ENCODE results near the gene SARNP.

SARNP gene

DNA sequence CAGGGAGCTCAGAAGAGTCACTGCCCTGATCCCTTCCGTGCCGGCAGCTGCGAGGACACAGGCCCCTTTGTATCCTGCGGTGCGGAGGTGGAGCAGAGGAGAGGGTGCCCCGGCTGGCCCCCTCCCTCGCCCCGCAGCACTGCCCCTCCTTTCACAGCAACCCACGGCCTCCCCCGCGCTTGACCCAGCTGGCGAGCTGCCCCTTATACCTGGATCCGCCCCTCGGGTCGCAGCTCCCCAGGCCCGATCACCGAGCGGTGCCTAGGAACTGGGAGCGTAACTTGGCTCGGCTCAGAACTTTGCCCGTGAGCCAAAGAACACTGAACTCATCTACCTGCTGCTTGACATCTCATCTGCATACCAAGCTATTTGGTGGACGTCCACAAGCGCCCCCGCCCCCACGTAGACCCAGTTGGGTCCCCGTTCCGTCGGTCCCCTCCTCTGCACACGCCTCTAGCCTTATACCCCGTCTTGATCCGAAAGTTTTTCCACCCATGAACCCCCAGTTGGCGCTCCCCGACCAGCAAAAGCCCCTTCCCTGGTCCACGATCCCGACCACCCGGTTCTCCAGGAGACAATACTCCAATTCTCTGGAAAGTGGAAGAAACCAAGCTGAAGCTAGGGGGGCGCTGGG is 12.6 kb upstream of the SARNP start:
- TF ChIP-seq, protein P1, sequence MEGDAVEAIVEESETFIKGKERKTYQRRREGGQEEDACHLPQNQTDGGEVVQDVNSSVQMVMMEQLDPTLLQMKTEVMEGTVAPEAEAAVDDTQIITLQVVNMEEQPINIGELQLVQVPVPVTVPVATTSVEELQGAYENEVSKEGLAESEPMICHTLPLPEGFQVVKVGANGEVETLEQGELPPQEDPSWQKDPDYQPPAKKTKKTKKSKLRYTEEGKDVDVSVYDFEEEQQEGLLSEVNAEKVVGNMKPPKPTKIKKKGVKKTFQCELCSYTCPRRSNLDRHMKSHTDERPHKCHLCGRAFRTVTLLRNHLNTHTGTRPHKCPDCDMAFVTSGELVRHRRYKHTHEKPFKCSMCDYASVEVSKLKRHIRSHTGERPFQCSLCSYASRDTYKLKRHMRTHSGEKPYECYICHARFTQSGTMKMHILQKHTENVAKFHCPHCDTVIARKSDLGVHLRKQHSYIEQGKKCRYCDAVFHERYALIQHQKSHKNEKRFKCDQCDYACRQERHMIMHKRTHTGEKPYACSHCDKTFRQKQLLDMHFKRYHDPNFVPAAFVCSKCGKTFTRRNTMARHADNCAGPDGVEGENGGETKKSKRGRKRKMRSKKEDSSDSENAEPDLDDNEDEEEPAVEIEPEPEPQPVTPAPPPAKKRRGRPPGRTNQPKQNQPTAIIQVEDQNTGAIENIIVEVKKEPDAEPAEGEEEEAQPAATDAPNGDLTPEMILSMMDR (conservative IDR thresholded peaks at IDR 0.05; ENCODE audit: low read depth) = no peak
- CTCF ChIA-PET = interaction anchor here (0.6 to 1.0 kb wide), 3 partner anchors 50 to 96 kb away, joined by 4 to 5 read pairs (median 4); no protein-coding TSS in a partner anchor
- peak overlapping the region; percentile 96 for H3K27ac ChIP-seq
- POLR2A ChIA-PET (ENCODE audit: low non-redundant PET) = interaction anchor here (0.6 to 1.8 kb wide), 5 partner anchors 12 to 548 kb away, joined by 3 to 20 read pairs (median 7); partner anchors contain the start of genes ORMDL2 and SARNP
- peak; percentile 30 for DNase-seq (ENCODE audit: low spot score)

DNA sequence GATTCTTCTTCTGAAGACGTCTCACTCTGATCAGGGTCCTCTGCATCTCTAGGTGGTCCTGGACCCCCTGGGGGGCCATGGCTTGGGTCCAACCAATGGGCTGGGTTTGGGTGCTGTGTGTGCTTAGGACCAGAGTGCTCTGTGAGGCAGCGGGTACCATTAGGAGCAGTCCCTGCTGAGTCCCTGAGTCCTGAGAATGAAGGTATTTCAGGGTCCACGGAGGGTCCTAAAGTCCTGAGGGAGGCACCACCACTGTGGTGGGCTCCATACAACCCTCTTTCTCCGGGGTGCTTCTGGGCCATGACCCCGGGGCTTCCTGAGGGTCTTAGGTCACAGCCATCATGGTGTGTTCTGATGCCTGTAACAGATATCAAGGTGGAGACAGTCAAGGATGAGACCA is 10.8 kb upstream of the SARNP start:
- ChIA-PET POLR2A (ENCODE audit: low non-redundant PET) (no interaction called here), CTCF (interaction anchor here (0.5 kb wide), 1 partner anchor 184 kb away, joined by 3 read pairs; no protein-coding TSS in a partner anchor)
- H3K27ac ChIP-seq = peak overlapping the region; percentile 96
- DNase-seq (ENCODE audit: low spot score) = no peak
- TF ChIP-seq, protein P1 (conservative IDR thresholded peaks at IDR 0.05; ENCODE audit: low read depth) = no peak

DNA sequence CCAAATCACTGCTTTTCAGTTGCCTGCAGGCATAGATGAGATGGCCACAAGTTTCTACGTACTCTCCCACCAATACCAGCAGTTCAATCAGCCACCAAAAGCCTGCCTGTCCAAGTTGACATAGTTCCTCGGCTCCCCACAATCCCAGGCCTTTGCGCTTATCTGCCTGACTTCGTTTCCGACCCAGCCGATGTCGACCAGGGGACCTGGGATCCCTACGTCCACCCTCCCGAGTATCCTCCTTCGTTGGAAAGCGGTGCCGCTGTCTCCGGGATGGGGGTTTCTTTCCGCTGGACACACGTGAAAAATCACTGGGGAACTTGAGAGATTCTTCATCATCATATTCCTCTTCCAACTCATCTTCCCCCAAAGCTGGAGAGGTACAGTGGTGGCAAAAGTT is 10.3 kb upstream of the SARNP start:
- TF ChIP-seq, protein P1 (conservative IDR thresholded peaks at IDR 0.05; ENCODE audit: low read depth) = no peak
- POLR2A ChIA-PET (ENCODE audit: low non-redundant PET) = no interaction called here
- DNase-seq (ENCODE audit: low spot score) = no peak
- CTCF ChIA-PET = no interaction called here
- H3K27ac ChIP-seq = peak overlapping the region; percentile 96

DNA sequence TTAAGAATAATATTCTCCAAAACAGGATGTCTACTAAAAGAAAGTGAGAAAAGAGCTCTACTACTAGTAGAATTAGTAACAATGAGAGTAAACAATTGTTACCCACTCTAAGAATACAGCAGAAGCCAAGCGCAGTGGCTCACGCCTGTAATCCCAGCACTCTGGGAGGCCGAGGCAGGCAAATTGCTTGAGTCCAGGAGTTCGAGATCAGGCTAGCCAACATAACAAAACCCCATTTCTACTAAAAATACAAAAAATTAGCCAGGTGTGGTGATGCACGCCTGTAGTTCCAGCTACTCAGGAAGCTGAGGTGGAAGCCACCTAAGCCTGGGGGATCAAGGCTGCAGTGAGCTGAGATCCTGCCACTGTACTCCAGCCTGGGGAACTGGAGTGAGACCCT is 7.2 kb upstream of the SARNP start:
- TF ChIP-seq, protein P1 (conservative IDR thresholded peaks at IDR 0.05; ENCODE audit: low read depth) = no peak
- DNase-seq (ENCODE audit: low spot score) = no peak
- ChIA-PET POLR2A (ENCODE audit: low non-redundant PET) (interaction anchor here (0.9 kb wide), 1 partner anchor 150 kb away, joined by 3 read pairs; no protein-coding TSS in a partner anchor), CTCF (no interaction called here)
- H3K27ac ChIP-seq = peak overlapping the region; percentile 33; the same call in 1 of the 2 replicates

DNA sequence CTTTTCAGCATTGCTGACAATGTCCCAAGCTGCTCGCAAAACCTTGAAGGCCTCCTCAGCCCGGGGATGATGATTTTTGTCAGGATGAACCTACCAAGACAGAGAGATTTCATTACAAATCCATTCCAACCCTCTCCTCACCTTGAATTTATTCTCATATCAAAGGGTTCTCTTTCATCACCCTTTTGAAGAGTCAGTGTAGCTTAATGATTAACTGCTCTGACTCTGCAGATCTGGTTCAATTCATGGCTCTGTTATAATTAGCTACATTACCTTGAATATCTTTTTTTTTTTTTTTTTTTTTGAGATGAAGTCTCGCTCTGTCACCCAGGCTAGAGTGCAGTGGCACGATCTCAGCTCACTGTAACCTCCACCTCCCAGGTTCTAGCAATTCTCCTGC is 5.9 kb upstream of the SARNP start:
- CTCF ChIA-PET = interaction anchor here (0.6 to 0.7 kb wide), 2 partner anchors 174 to 381 kb away, joined by 3 read pairs; partner anchors contain the start of gene SUOX
- DNase-seq (ENCODE audit: low spot score) = no peak
- no peak overlapping the region for H3K27ac ChIP-seq
- POLR2A ChIA-PET (ENCODE audit: low non-redundant PET) = interaction anchor here (0.6 kb wide), 1 partner anchor 31 kb away, joined by 3 read pairs; no protein-coding TSS in a partner anchor
- TF ChIP-seq, protein P1 (conservative IDR thresholded peaks at IDR 0.05; ENCODE audit: low read depth) = no peak

DNA sequence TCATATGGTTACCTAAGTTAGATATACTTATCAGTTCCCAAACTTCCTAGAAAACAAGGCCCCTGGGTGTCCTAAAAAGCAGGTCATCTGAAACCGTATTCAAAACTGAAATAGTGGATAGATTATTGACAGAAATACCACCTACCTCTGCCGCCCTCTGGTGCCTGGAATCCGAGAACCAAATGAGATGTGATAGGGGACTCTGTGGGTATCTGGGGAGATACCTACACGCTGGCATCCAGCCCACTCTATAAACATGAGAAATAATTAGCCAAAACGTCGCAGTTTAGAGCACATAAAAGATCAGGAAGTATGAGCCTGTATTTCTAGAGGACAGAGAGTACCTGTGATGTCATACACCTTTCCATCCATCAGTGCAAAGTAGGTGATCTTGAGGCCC is 4.7 kb upstream of the SARNP start:
- peak overlapping the region; percentile 57 for H3K27ac ChIP-seq
- DNase-seq (ENCODE audit: low spot score) = peak; percentile 37
- CTCF ChIA-PET = no interaction called here
- POLR2A ChIA-PET (ENCODE audit: low non-redundant PET) = no interaction called here
- TF ChIP-seq, protein P1 (conservative IDR thresholded peaks at IDR 0.05; ENCODE audit: low read depth) = no peak; the same call in 1 of the 2 replicates

Measured in RWPE1 (cell line).